Glutamatergic neuron (in vitro differentiated cells): ENCODE measurements around the gene LRRK1. TPM values are rescaled to one million over a fixed set of nuclear protein-coding genes. Genes with fewer than 3 reads are reported as not detected.
A peak's percentile ranks its signal among the peaks of the same experiment; 100 is the strongest.

Source experiments
- DNase-seq: peaks from one replicate; pipeline ENCODE4 v3.0.0; 2022
- H3K27ac Mint-ChIP-seq: one replicate; pipeline ENCODE4 v1.8.0; 2020; ENCODE audit warnings: mild to moderate bottlenecking, mixed read lengths, inconsistent platforms; ENCODE audit not compliant: unreplicated experiment
- H3K27me3 Mint-ChIP-seq: one replicate; pipeline ENCODE4 v1.8.0; 2020; ENCODE audit warnings: mild to moderate bottlenecking, moderate library complexity, mixed read lengths, inconsistent platforms; ENCODE audit not compliant: unreplicated experiment
- H3K36me3 Mint-ChIP-seq: one replicate; pipeline ENCODE4 v1.8.0; 2020; ENCODE audit warnings: mild to moderate bottlenecking, mixed read lengths, inconsistent platforms; ENCODE audit not compliant: unreplicated experiment
- H3K4me1 Mint-ChIP-seq: one replicate; pipeline ENCODE4 v1.8.0; 2020; ENCODE audit warnings: mild to moderate bottlenecking, low read depth, mixed read lengths, inconsistent platforms; ENCODE audit not compliant: unreplicated experiment
- H3K4me3 Mint-ChIP-seq: one replicate; pipeline ENCODE4 v1.8.0; 2020; ENCODE audit warnings: mild to moderate bottlenecking, mixed read lengths, inconsistent platforms; ENCODE audit not compliant: unreplicated experiment
- H3K9me3 Mint-ChIP-seq: one replicate; pipeline ENCODE4 v1.8.0; 2020; ENCODE audit warnings: mild to moderate bottlenecking, moderate library complexity, mixed read lengths, inconsistent platforms; ENCODE audit not compliant: unreplicated experiment
- total RNA-seq: library from RNA; stranded (reverse); fragmentation: NEBNext Ultra II Directional; extraction: Animal tissue kit (Norgen Biotek cat#: 25700); gene quantifications from one replicate; pipeline ENCODE4 v1.2.1, GENCODE V29; 2021; ENCODE audit not compliant: unreplicated experiment
- TF ChIP-seq, protein P1 (sequence below): fragments of 200-600 bp; sonication (generic); IDR thresholded peaks from one replicate; pipeline ENCODE4 v1.5.0; 2021; ENCODE audit not compliant: partially characterized antibody, unreplicated experiment

Gene LRRK1
- total RNA-seq, 1 donor from 2014 or later = 1.5 TPM

DNA sequence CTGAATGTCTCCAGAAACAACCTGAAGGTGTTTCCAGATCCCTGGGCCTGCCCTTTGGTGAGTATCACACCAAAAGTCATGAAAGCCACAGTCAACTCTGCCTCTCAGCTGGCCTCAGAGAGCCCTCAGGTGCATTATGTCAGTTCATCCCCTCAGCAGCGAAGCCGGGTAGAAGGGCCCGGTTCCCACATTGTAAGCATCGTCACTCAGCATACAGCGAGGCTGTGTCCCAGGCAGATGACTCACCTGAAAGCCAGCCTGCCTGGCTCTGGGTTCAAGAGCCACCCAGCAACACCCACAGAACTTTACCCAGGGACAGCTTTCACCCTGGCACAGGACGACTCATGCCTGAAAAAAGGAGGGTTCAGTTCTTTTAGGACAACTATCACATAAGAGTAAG, 91.6 kb downstream of the LRRK1 start:
- Mint-ChIP-seq H3K27ac (no peak overlapping the region), H3K4me3 (no peak overlapping the region), H3K9me3 (peaks cover 13% of the 10 kb centered on the region), H3K4me1 (peaks cover 19% of the 10 kb centered on the region), H3K27me3 (peaks cover 5% of the 10 kb centered on the region), H3K36me3 (no peaks in the 10 kb centered on the region)
- no peak for DNase-seq
- TF ChIP-seq, protein P1, sequence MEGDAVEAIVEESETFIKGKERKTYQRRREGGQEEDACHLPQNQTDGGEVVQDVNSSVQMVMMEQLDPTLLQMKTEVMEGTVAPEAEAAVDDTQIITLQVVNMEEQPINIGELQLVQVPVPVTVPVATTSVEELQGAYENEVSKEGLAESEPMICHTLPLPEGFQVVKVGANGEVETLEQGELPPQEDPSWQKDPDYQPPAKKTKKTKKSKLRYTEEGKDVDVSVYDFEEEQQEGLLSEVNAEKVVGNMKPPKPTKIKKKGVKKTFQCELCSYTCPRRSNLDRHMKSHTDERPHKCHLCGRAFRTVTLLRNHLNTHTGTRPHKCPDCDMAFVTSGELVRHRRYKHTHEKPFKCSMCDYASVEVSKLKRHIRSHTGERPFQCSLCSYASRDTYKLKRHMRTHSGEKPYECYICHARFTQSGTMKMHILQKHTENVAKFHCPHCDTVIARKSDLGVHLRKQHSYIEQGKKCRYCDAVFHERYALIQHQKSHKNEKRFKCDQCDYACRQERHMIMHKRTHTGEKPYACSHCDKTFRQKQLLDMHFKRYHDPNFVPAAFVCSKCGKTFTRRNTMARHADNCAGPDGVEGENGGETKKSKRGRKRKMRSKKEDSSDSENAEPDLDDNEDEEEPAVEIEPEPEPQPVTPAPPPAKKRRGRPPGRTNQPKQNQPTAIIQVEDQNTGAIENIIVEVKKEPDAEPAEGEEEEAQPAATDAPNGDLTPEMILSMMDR = no peak

GRCh38 chr15:101012326-101013200, 93.4 kb downstream of the LRRK1 start:
- Mint-ChIP-seq H3K27me3 (peaks cover 5% of the 10 kb centered on the region), H3K9me3 (peaks cover 10% of the 10 kb centered on the region), H3K27ac (no peak overlapping the region), H3K4me1 (peaks cover 19% of the 10 kb centered on the region), H3K4me3 (no peak overlapping the region), H3K36me3 (no peaks in the 10 kb centered on the region)
- TF ChIP-seq, protein P1 = no peak
- DNase-seq = no peak

DNA sequence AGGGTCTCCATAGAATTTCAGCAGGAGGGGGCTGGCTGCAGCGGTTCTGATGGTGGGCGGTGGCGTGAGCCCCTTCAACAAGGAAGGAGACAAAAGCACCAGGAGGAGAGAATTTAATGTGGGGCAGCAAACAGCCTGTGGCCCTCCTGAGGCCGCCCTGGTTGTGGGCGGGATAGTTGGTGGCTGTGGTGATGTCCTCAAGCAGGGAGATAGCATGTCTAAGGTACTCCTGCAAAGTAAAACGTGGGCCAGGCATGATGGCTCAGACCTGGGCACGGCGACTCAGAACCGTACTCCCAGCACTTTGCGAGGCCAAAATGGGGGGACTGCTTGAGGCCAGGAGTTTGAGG, 94.0 kb downstream of the LRRK1 start:
- TF ChIP-seq, protein P1 = no peak
- Mint-ChIP-seq H3K27me3 (peaks cover 5% of the 10 kb centered on the region), H3K27ac (no peak overlapping the region), H3K9me3 (peaks cover 10% of the 10 kb centered on the region), H3K4me1 (peaks cover 20% of the 10 kb centered on the region), H3K4me3 (no peak overlapping the region), H3K36me3 (no peaks in the 10 kb centered on the region)
- DNase-seq = no peak

GRCh38 chr15:101013769-101014675, 94.9 kb downstream of the LRRK1 start:
- Mint-ChIP-seq H3K9me3 (peaks cover 10% of the 10 kb centered on the region), H3K36me3 (no peaks in the 10 kb centered on the region), H3K4me3 (peak overlapping the region; percentile 52), H3K27me3 (peaks cover 2% of the 10 kb centered on the region), H3K27ac (peak overlapping the region; percentile 39), H3K4me1 (peaks cover 20% of the 10 kb centered on the region)
- TF ChIP-seq, protein P1 = no peak
- DNase-seq = no peak
